Measurements from ENCODE around the gene EGFR.

Gene EGFR

DNA sequence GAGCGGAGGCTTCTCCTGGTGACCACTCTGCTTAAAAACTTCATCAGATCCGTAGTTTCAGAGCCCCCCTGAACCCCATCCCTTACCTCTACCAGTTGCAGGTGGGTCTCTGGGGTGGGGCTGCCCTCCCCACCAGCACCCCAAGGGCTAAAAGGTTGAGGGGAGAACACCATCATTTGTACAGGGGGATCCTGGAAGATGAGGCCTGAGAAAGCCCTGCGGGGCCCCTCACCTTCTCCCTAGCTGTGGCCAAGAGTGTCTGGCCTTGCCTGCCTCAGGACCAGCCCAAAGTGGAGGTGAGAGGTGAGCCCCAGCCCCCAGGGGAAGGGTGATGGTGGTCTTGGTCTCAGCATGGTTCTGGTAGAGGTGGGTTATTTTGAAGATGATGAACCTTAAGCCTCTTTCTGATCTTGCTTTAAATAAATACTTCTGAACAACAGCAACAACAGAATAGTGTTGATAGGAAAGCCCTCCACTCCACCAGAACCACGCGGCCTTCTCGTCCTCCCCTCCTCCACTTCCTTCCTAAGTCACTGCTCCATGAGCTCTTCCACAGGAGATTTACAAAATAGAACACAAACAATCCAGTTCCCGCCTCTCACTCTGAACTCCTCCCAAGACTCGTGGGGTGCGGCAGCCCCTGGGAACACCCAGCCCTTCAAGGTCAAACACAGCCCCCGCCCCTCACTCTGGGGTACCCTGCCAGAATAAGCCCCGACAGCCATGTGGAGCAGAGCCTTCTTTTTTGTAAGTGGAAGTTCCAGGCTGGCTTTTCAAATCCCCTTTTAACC is 169.1 kb downstream of the EGFR start:
- DNase-seq (ENCODE audit: low read depth in 2 of 2): no peak

DNA sequence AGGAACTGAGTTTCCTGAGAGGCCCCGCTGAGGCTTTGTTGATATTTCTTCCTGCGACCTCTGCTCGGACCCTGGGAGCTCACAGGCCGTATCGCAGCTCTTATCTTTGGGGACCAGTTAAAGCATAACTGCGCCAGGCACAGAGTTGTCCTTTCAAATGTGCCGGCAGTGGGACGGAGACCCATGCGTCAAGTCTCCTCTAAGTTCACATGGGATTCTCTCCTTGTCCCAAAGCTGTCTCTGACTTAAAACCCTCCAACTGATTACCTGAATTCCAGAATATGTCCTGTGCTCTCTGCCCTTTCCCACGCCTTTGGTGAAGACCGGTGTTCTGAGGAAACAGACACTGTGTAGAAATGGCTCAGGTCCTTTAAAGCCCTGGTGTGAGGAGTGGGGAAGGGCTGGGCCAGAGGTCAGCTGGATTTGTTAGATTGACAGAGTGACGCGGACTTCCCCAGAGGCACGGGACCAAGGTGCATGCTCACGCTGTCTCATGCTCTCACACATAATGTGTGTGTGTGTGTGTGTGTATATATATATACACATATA is 169.8 kb downstream of the EGFR start:
- DNase-seq (ENCODE audit: low read depth in 2 of 2): no peak

GRCh38 chr7:55189146-55189766 is 170.4 kb downstream of the EGFR start:
- DNase-seq (ENCODE audit: low read depth in 2 of 2): no peak

DNA sequence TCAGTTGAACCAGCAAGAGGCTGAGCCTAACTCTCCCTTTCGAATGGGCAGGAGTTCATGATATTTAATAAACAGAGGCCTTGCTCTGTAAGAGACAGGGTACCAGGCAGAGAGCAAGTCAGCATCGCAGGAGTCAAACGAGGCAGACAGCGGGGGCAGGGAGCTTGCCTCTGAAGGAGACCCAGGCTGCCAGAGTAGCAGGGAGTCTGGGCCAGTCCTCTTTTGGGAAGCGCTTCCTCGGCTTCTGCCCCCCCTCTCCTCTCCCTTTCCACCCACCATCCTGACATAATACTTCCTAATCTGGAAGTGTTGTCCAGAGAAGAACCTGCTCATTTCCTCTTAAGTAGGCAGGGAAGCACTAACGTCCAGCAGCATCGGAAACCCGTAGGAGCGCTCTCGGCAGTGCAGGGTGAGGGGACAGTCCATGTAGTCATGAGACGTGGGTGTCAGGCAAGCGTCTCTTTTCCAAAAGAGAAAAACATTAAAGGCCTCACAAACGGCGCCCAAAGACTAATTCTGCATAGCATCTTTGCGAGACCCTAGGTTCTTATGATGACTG is 171.1 kb downstream of the EGFR start:
- DNase-seq (ENCODE audit: low read depth in 2 of 2): no peak

GRCh38 chr7:55190511-55191160 is 171.8 kb downstream of the EGFR start:
- no peak for DNase-seq (ENCODE audit: low read depth in 2 of 2)

GRCh38 chr7:55191161-55191925 is 172.5 kb downstream of the EGFR start:
- no peak for DNase-seq (ENCODE audit: low read depth in 2 of 2)

DNA sequence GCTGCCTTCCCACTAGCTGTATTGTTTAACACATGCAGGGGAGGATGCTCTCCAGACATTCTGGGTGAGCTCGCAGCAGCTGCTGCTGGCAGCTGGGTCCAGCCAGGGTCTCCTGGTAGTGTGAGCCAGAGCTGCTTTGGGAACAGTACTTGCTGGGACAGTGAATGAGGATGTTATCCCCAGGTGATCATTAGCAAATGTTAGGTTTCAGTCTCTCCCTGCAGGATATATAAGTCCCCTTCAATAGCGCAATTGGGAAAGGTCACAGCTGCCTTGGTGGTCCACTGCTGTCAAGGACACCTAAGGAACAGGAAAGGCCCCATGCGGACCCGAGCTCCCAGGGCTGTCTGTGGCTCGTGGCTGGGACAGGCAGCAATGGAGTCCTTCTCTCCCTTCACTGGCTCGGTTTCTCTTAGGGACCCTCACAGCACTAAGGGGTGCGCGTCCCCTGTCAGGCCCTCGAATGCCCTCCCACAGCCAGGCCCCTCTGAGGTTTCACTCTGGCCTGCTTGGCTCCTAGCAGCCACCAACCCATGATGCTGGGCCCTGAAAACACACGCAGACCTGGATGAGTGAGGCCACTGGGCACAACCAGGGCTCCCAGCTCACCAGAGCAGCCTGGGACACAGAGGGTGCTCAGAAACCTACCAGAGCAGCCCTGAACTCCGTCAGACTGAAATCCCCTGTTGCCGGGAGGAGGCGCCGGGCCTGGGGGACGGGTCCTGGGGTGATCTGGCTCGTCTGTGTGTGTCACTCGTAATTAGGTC is 173.3 kb downstream of the EGFR start:
- DNase-seq (ENCODE audit: low read depth in 2 of 2): no peak

DNA sequence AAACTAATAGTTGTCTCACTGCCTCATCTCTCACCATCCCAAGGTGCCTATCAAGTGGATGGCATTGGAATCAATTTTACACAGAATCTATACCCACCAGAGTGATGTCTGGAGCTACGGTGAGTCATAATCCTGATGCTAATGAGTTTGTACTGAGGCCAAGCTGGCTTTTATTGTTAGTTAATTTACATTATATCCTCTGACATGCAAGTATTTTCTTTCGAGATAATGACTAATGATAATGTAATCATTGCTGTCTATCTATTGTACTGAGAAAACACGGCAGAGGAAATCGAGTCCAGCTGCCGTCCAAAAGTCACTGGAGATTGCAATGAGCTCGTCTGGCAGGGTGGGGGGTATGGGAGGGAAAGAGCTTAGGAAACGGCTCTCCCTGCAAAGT is 173.9 kb downstream of the EGFR start:
- DNase-seq (ENCODE audit: low read depth in 2 of 2): no peak

GRCh38 chr7:55193245-55193644 is 174.4 kb downstream of the EGFR start:
- no peak for DNase-seq (ENCODE audit: low read depth in 2 of 2)

DNA sequence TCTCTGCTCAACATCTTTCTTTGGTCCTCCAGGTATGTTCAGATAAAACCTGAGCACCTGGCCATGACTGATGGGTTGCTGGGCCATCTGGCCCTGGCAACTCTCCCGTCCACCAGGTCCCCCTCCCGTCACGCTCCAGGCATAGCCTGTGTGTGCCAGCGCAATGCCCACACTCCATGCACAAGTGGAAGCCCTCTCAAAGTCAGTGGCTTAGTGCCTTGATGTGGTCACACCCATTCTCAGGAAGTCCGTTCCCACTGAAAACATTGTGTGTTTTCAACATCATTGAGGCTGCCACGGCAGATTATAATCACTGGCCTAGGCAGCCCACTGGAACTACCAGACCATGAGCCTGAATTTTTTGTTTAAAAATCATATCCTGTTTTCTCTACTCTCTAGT is 175.7 kb downstream of the EGFR start:
- DNase-seq (ENCODE audit: low read depth in 2 of 2): no peak

- no peak for DNase-seq (ENCODE audit: low read depth in 2 of 2)
These were observed 180.0 kb downstream of the EGFR start for GRCh38 chr7:55198634-55199392.

- no peak for DNase-seq (ENCODE audit: low read depth in 2 of 2)
These were observed 180.6 kb downstream of the EGFR start for GRCh38 chr7:55199418-55199817.

DNA sequence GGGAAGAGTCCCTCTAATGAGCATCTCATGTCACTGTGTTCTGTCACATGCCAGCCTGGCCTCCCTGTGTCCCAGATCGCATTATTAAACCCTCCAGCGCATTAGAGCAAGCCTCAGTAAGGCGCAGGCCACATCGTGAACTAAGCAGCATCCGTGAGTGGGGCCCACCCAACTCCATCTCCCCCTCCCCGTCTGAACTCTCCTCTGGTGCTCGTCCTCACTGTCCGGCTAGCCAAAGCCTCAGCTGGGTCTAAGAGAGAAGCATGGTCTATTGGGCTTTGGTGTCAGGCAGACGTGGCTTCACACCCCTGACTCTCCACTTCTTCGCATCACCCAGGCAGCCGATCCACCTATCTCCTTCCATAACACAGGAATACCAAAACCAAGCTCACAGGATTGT is 181.6 kb downstream of the EGFR start:
- DNase-seq (ENCODE audit: low read depth in 2 of 2): no peak

DNA sequence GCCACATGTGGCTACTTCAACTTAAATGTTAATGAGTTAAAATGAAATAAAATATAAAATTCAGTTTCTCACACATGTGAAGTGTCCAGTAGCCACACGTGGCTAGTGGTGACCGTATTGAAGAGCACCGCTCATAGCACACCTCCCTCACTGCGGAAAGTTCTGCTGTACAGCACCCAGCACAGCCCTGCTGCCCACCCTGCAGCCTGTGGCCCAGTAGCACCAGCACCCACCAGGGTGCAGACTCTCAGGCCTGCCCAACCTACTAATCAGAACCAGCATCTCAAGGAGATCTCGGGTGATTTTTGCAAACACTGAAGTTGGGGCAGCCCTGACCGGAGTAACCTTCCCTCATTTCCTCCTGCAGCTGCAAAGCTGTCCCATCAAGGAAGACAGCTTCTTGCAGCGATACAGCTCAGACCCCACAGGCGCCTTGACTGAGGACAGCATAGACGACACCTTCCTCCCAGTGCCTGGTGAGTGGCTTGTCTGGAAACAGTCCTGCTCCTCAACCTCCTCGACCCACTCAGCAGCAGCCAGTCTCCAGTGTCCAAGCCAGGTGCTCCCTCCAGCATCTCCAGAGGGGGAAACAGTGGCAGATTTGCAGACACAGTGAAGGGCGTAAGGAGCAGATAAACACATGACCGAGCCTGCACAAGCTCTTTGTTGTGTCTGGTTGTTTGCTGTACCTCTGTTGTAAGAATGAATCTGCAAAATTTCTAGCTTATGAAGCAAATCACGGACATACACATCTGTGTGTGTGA is 183.5 kb downstream of the EGFR start:
- DNase-seq (ENCODE audit: low read depth in 2 of 2): no peak

DNA sequence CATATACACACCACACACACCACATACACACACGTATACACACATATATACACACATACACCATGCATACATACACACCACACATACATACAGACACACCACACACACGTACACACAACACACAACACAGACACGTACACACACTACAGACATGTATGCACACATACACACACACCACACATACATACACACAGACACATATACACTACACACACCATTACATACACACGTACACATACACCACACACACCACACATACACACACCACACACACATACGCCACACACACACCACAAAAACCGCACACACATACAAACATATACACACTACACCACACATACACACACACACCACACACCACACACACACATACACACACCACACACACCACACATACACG is 184.5 kb downstream of the EGFR start:
- no peak for DNase-seq (ENCODE audit: low read depth in 2 of 2)

GRCh38 chr7:55205124-55205955 is 186.5 kb downstream of the EGFR start:
- no peak for DNase-seq (ENCODE audit: low read depth in 2 of 2)

DNA sequence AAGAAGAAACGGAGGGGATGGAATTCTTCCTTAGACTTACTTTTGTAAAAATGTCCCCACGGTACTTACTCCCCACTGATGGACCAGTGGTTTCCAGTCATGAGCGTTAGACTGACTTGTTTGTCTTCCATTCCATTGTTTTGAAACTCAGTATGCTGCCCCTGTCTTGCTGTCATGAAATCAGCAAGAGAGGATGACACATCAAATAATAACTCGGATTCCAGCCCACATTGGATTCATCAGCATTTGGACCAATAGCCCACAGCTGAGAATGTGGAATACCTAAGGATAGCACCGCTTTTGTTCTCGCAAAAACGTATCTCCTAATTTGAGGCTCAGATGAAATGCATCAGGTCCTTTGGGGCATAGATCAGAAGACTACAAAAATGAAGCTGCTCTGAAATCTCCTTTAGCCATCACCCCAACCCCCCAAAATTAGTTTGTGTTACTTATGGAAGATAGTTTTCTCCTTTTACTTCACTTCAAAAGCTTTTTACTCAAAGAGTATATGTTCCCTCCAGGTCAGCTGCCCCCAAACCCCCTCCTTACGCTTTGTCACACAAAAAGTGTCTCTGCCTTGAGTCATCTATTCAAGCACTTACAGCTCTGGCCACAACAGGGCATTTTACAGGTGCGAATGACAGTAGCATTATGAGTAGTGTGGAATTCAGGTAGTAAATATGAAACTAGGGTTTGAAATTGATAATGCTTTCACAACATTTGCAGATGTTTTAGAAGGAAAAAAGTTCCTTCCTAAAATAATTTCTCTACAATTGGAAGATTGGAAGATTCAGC is 187.6 kb downstream of the EGFR start:
- no peak for DNase-seq (ENCODE audit: low read depth in 2 of 2)

All from stimulated activated CD8-positive, alpha-beta memory T cell treated with anti-CD3 and anti-CD28 coated beads, Interleukin-15, amount 100 ng/mL, for 48 hours (primary cell).